ENCODE data around the gene PHF19. TPM values are rescaled to one million over a fixed set of nuclear protein-coding genes. Genes with fewer than 3 reads are reported as not detected.

The PHF19 gene
- total RNA-seq, 6 experiments from 2014 or later, result 2.2 to 8.0 (median 5.2) TPM

GRCh38 chr9:120914396-120914795, 37.4 kb upstream of the PHF19 start:
- H3K9me3 ChIP-seq, result no peaks in the 10 kb centered on the region
- TF ChIP-seq CTCF (IDR thresholded peaks at IDR 0.05), result no peak
- no peak for TF ChIP-seq POLR2A (IDR thresholded peaks at IDR 0.05)
- H3K4me3 ChIP-seq, result no peak overlapping the region
- H3K36me3 ChIP-seq, result no peaks in the 10 kb centered on the region
- no peak for DNase-seq
- peaks cover 0 to 6% (median 2%) of the 10 kb centered on the region in 4 donors for H3K4me1 ChIP-seq
- WGBS (ENCODE audit: insufficient coverage, low coverage, low lambda C conversion rate, missing lambda C conversion rate), result 80% methylated on average over 2 of the region's 3 CpGs
- H3K27me3 ChIP-seq, result no peaks in the 10 kb centered on the region
- no peak overlapping the region for H3K27ac ChIP-seq
- ATAC-seq, result no peak
- intact Hi-C loops (cut with DNase I), result no loop called here

DNA sequence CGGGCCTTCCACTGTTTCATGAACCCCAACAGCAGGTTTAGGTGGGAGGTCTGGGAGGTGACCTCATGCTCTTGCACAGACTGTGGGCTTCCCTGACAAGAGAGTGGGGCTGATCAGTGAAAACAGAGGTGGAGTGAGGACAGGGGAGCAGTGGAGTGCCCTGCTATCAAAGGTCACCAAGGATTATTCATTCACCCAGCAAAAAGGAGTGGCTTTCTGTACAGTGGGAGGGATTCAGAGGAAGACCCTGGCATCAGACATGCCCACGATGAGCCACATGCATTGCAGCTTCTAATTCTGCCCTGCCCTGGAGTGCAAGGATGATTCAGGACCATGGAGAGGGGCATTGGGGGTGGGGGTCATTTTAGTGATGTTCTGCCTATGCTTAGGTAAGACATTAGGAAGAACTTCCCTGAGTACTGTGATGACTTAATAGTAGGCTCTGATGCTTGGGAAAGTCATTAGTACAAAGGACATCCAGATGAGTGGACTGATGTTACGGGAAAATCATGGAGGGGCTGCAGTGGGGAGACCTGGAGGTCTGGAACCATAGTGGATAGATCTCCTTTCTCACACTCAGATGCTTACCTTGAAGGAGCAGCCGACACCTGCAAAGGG, 36.8 kb upstream of the PHF19 start:
- Histone ChIP-seq H3K36me3 (no peaks in the 10 kb centered on the region), H3K27ac (no peak overlapping the region), H3K27me3 (no peaks in the 10 kb centered on the region), H3K9me3 (no peaks in the 10 kb centered on the region), H3K4me1 (peaks cover 0 to 6% (median 2%) of the 10 kb centered on the region in 4 donors), H3K4me3 (no peak overlapping the region)
- intact Hi-C loops (cut with DNase I), result no loop called here
- TF ChIP-seq POLR2A (IDR thresholded peaks at IDR 0.05), result no peak
- TF ChIP-seq CTCF (IDR thresholded peaks at IDR 0.05), result no peak
- DNase-seq, result no peak
- no peak for ATAC-seq
- 80% methylated on average over 1 of the region's 4 CpGs for WGBS (ENCODE audit: insufficient coverage, low coverage, low lambda C conversion rate, missing lambda C conversion rate)

- DNase-seq (peak in 1 of 3 donors; percentile 41), ATAC-seq (no peak)
- no peaks in the 10 kb centered on the region for H3K27me3 ChIP-seq
- WGBS (ENCODE audit: insufficient coverage, low coverage, low lambda C conversion rate, missing lambda C conversion rate), result 86% methylated on average over 2 of the region's 13 CpGs
- H3K27ac ChIP-seq, result no peak overlapping the region
- H3K4me3 ChIP-seq, result no peak overlapping the region
- intact Hi-C loops (cut with DNase I), result no loop called here
- H3K9me3 ChIP-seq, result no peaks in the 10 kb centered on the region
- H3K36me3 ChIP-seq, result no peaks in the 10 kb centered on the region
- TF ChIP-seq POLR2A (IDR thresholded peaks at IDR 0.05) (no peak), CTCF (IDR thresholded peaks at IDR 0.05) (no peak)
- peaks cover 0 to 6% (median 2%) of the 10 kb centered on the region in 4 donors for H3K4me1 ChIP-seq
Measured at GRCh38 chr9:120912958-120913646, 36.1 kb upstream of the PHF19 start.

DNA sequence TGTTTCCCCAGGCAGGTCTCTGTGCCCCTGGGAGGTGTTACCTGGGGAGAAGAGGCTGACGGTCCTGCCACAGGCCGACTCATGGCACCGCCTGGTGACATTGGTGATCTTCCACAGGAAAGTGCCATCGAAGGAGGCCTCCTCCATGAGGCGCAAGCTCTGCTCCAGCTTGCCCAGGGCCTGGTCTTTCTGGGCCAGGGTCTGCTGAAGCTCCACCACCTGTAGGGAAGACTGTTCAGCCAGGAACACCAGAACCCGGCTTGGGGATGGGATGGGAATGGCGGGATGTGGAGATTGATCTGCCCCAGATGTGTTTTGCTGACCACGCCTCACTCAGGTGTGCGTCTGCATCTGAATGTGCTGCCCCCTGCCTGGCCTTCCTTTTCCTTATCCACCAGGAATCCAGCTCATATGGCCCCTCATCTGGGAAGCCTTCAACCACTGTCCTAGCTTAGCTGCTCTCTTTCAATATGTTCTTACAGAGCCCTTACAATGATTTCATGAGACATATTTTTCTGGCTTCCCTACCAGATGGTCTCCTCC, 34.4 kb upstream of the PHF19 start:
- Histone ChIP-seq H3K4me3 (no peak overlapping the region), H3K36me3 (no peaks in the 10 kb centered on the region), H3K27me3 (no peaks in the 10 kb centered on the region), H3K9me3 (no peaks in the 10 kb centered on the region), H3K27ac (no peak overlapping the region), H3K4me1 (peaks cover 0 to 5% (median 0%) of the 10 kb centered on the region in 4 donors)
- 90% methylated on average over 3 of the region's 9 CpGs for WGBS (ENCODE audit: insufficient coverage, low coverage, low lambda C conversion rate, missing lambda C conversion rate)
- intact Hi-C loops (cut with DNase I), result no loop called here
- DNase-seq (no peak), ATAC-seq (no peak)
- TF ChIP-seq CTCF (IDR thresholded peaks at IDR 0.05) (no peak), POLR2A (IDR thresholded peaks at IDR 0.05) (no peak)

All from right lobe of liver (tissue), 6 donors.